GM06990 (cell line): ENCODE measurements around the gene ABHD1.
"Not testable (repeated sequence)": the region's sequence is repeated elsewhere in the genome, so short reads cannot be mapped to it uniquely, and the experiment has no call there.

Experiments
- DNase-seq: peaks from one replicate; pipeline ENCODE4 v3.0.0-alpha.2; 2011; ENCODE audit not compliant: insufficient read length; ENCODE audit errors: extremely low read depth
- H3K27me3 ChIP-seq: replicated peaks from 2 replicates; pipeline ENCODE4 v1.6.0; 2011; ENCODE audit warnings: low read length; ENCODE audit not compliant: control insufficient read depth, insufficient read depth
- H3K36me3 ChIP-seq: 2 replicates; pipeline ENCODE4 v1.5.1; 2011; ENCODE audit warnings: low read length; ENCODE audit not compliant: control insufficient read depth, insufficient read depth
- H3K4me3 ChIP-seq: replicated peaks from 2 replicates; pipeline ENCODE4 v1.5.1; 2011; ENCODE audit warnings: low read depth, mild to moderate bottlenecking, control low read depth, low read length
- CTCF ChIP-seq: IDR thresholded peaks from 2 replicates; pipeline ENCODE4 v1.5.1; 2011; ENCODE audit warnings: low read length, control low read depth, mild to moderate bottlenecking, inconsistent platforms; ENCODE audit not compliant: insufficient read depth, poor library complexity, severe bottlenecking

Gene ABHD1

GRCh38 chr2:27105981-27106380 is 17.6 kb upstream of the ABHD1 start:
- Histone ChIP-seq H3K27me3 (no peaks in the 10 kb centered on the region), H3K4me3 (no peak overlapping the region), H3K36me3 (no peaks in the 10 kb centered on the region)
- DNase-seq, result no peak
- no peak for TF ChIP-seq CTCF

GRCh38 chr2:27108221-27108620 is 15.4 kb upstream of the ABHD1 start:
- Histone ChIP-seq H3K27me3 (no peaks in the 10 kb centered on the region), H3K4me3 (no peak overlapping the region), H3K36me3 (no peaks in the 10 kb centered on the region)
- DNase-seq, result no peak
- no peak for TF ChIP-seq CTCF

- DNase-seq, result no peak
- Histone ChIP-seq H3K36me3 (no peaks in the 10 kb centered on the region), H3K27me3 (no peaks in the 10 kb centered on the region), H3K4me3 (no peak overlapping the region)
- TF ChIP-seq CTCF, result no peak
These were observed 14.5 kb upstream of the ABHD1 start for GRCh38 chr2:27109083-27109482.

- not testable (repeated sequence) for DNase-seq, H3K36me3 ChIP-seq, H3K27me3 ChIP-seq, H3K4me3 ChIP-seq
These were observed 12.8 kb upstream of the ABHD1 start for GRCh38 chr2:27110603-27111352.

- not testable (repeated sequence) for DNase-seq, H3K36me3 ChIP-seq, H3K4me3 ChIP-seq, H3K27me3 ChIP-seq
These were observed 12.1 kb upstream of the ABHD1 start for GRCh38 chr2:27111392-27112078.

GRCh38 chr2:27115519-27115918 is 8.1 kb upstream of the ABHD1 start:
- Histone ChIP-seq H3K4me3 (no peak overlapping the region), H3K36me3 (no peaks in the 10 kb centered on the region), H3K27me3 (peaks cover 4% of the 10 kb centered on the region)
- no peak for TF ChIP-seq CTCF
- DNase-seq, result no peak
